ENCODE measurements around the gene TMEM178B.

TMEM178B gene

DNA sequence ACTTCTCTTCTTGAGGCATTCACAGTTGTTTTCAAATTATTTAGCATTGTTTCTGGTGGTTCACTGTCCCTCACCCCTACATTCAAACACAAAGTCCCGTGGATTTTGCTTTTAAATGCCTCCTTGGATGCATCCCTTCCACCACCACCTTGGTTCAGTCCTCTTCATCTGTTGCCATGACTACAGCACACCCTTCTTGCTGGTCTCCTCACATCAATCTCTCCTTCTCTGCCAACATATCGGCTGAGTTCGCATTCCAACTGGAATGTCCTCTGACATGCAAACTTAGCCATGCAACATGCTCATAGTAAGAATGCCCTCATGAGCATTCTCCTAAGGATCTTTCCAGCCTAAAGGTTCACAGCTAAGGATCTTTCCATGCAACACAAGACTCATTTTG lies 279.1 kb downstream of the TMEM178B start:
- H3K4me3 ChIP-seq (ENCODE audit: low read depth in 1 of 2, low read length in 1 of 2) = no peak overlapping the region
- H3K4me1 ChIP-seq (ENCODE audit: control insufficient read depth in 1 of 2, insufficient read depth in 1 of 2, low read depth in 1 of 2, low read length in 1 of 2) = no peaks in the 10 kb centered on the region
- TF ChIP-seq, protein P1, sequence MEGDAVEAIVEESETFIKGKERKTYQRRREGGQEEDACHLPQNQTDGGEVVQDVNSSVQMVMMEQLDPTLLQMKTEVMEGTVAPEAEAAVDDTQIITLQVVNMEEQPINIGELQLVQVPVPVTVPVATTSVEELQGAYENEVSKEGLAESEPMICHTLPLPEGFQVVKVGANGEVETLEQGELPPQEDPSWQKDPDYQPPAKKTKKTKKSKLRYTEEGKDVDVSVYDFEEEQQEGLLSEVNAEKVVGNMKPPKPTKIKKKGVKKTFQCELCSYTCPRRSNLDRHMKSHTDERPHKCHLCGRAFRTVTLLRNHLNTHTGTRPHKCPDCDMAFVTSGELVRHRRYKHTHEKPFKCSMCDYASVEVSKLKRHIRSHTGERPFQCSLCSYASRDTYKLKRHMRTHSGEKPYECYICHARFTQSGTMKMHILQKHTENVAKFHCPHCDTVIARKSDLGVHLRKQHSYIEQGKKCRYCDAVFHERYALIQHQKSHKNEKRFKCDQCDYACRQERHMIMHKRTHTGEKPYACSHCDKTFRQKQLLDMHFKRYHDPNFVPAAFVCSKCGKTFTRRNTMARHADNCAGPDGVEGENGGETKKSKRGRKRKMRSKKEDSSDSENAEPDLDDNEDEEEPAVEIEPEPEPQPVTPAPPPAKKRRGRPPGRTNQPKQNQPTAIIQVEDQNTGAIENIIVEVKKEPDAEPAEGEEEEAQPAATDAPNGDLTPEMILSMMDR (IDR thresholded peaks at IDR 0.05) = no peak
- H3K36me3 ChIP-seq = no peaks in the 10 kb centered on the region
- no peaks in the 10 kb centered on the region for H3K9me3 ChIP-seq
- H3K27me3 ChIP-seq = no peaks in the 10 kb centered on the region
- no peak overlapping the region for H3K27ac ChIP-seq

DNA sequence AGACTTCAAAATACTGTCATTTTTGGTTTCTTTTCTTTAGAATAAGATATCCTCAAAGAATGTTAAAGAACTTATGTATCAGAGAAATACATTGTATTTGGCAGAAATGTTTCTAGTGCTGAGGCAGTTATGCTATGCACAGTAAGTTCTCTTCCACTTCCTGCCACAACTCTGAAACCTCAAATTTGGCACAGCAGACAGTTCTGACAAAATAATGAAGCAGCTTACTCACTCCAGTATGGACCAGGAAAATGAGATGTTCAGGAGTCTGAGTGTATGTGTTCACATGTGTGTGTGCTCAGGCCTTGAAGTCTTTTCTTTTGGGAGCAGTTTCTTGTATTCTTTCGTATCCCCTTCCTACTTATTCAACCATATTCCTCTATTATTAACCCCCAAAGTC lies 280.4 kb downstream of the TMEM178B start:
- H3K4me1 ChIP-seq (ENCODE audit: control insufficient read depth in 1 of 2, insufficient read depth in 1 of 2, low read depth in 1 of 2, low read length in 1 of 2) = no peaks in the 10 kb centered on the region
- no peak overlapping the region for H3K4me3 ChIP-seq (ENCODE audit: low read depth in 1 of 2, low read length in 1 of 2)
- no peaks in the 10 kb centered on the region for H3K27me3 ChIP-seq
- H3K36me3 ChIP-seq = no peaks in the 10 kb centered on the region
- no peaks in the 10 kb centered on the region for H3K9me3 ChIP-seq
- no peak overlapping the region for H3K27ac ChIP-seq
- TF ChIP-seq, protein P1 (IDR thresholded peaks at IDR 0.05) = no peak

DNA sequence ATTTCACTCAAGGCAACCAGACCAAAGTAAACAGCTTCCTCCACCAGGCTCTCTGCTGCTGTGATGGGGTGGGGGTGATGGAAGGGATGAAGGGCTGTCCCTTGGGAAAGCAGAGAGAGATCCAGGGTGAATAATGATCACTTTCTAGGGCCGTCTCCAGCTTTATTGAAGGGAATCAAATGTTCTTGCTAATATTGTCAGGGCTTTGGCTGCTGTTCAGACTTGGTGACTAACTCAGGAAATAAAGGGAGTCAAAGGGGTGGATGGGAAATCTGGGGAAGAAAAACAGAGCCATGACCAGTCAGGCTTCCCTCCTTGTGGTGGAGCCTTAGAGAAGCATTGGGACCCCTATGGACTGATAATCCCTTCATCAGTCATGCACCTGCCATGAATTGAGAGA lies 281.2 kb downstream of the TMEM178B start:
- TF ChIP-seq, protein P1 (IDR thresholded peaks at IDR 0.05) = no peak
- no peaks in the 10 kb centered on the region for H3K27me3 ChIP-seq
- H3K4me3 ChIP-seq (ENCODE audit: low read depth in 1 of 2, low read length in 1 of 2) = no peak overlapping the region
- H3K27ac ChIP-seq = no peak overlapping the region
- H3K9me3 ChIP-seq = no peaks in the 10 kb centered on the region
- no peaks in the 10 kb centered on the region for H3K4me1 ChIP-seq (ENCODE audit: control insufficient read depth in 1 of 2, insufficient read depth in 1 of 2, low read depth in 1 of 2, low read length in 1 of 2)
- H3K36me3 ChIP-seq = no peaks in the 10 kb centered on the region

DNA sequence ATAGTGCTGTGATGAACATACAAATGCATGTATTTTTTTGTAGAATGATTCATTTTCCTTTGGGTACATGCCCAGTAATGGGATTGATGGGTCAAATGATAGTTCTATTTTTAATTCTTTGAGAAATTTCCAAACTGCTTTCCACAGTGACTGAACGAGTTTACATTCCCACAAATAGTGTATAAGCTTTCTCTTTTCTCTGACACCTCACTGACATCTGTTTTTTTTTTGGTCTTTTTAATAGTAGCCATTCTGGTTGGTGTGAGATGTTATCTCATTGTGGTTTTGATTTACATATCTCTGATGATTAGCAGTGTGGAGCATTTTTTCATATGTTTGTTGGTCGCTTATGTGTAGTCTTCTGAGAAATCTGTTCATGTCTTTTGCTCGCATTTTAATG lies 282.3 kb downstream of the TMEM178B start:
- H3K36me3 ChIP-seq = no peaks in the 10 kb centered on the region
- no peak overlapping the region for H3K4me3 ChIP-seq (ENCODE audit: low read depth in 1 of 2, low read length in 1 of 2)
- H3K9me3 ChIP-seq = no peaks in the 10 kb centered on the region
- H3K4me1 ChIP-seq (ENCODE audit: control insufficient read depth in 1 of 2, insufficient read depth in 1 of 2, low read depth in 1 of 2, low read length in 1 of 2) = no peaks in the 10 kb centered on the region
- no peak overlapping the region for H3K27ac ChIP-seq
- TF ChIP-seq, protein P1 (IDR thresholded peaks at IDR 0.05) = no peak
- no peaks in the 10 kb centered on the region for H3K27me3 ChIP-seq

DNA sequence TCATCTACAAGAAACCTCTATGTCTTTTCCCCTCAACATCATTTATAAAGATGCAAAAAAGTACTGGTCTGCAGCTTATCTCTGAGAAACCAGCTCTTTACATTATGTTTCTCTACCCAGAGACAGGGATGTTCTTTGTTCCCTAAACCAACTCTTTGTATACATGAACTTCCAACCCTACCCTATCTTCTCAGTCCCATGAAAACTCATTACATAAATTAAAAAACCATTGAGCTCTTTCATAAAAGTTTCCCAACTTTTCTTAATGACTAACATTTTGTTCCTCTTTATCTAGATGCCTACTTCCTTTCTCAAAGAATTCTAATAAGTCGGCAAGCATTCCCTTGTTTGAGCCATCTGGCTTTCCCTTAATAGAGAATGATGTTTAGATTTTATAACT lies 284.5 kb downstream of the TMEM178B start:
- Histone ChIP-seq H3K27ac (no peak overlapping the region), H3K36me3 (no peaks in the 10 kb centered on the region), H3K9me3 (no peaks in the 10 kb centered on the region), H3K4me3 (ENCODE audit: low read depth in 1 of 2, low read length in 1 of 2) (no peak overlapping the region), H3K4me1 (ENCODE audit: control insufficient read depth in 1 of 2, insufficient read depth in 1 of 2, low read depth in 1 of 2, low read length in 1 of 2) (no peaks in the 10 kb centered on the region), H3K27me3 (no peaks in the 10 kb centered on the region)
- TF ChIP-seq, protein P1 (IDR thresholded peaks at IDR 0.05) = no peak

DNA sequence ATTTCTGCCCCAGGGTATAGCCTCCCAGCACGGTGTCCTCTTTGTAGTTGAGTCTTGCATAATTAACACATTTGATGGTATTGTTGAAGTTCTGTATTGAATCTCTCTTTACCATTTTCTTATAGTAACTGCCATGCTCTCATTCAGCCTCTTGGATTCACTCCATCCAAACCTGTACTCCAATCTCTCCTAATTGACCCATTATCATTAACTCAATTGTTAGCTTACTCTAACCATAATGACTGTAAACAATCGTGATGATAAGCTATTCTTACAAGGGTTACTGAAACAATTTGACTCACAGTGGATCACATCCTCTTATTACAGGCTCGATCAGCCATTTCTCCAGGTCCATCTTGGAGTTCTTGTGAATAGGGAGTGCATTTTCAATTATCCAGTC lies 285.4 kb downstream of the TMEM178B start:
- H3K36me3 ChIP-seq = no peaks in the 10 kb centered on the region
- TF ChIP-seq, protein P1 (IDR thresholded peaks at IDR 0.05) = no peak
- no peak overlapping the region for H3K4me3 ChIP-seq (ENCODE audit: low read depth in 1 of 2, low read length in 1 of 2)
- no peaks in the 10 kb centered on the region for H3K27me3 ChIP-seq
- no peaks in the 10 kb centered on the region for H3K9me3 ChIP-seq
- H3K4me1 ChIP-seq (ENCODE audit: control insufficient read depth in 1 of 2, insufficient read depth in 1 of 2, low read depth in 1 of 2, low read length in 1 of 2) = no peaks in the 10 kb centered on the region
- H3K27ac ChIP-seq = no peak overlapping the region

Measured in neutrophil (primary cell).